ENCODE results near the gene IFIT1. TPM values are rescaled to one million over a fixed set of nuclear protein-coding genes. Genes with fewer than 3 reads are reported as not detected.

Gene IFIT1
- total and polyA plus RNA-seq, 2 experiments from 2014 or later: 1.5 to 3.9 TPM

DNA sequence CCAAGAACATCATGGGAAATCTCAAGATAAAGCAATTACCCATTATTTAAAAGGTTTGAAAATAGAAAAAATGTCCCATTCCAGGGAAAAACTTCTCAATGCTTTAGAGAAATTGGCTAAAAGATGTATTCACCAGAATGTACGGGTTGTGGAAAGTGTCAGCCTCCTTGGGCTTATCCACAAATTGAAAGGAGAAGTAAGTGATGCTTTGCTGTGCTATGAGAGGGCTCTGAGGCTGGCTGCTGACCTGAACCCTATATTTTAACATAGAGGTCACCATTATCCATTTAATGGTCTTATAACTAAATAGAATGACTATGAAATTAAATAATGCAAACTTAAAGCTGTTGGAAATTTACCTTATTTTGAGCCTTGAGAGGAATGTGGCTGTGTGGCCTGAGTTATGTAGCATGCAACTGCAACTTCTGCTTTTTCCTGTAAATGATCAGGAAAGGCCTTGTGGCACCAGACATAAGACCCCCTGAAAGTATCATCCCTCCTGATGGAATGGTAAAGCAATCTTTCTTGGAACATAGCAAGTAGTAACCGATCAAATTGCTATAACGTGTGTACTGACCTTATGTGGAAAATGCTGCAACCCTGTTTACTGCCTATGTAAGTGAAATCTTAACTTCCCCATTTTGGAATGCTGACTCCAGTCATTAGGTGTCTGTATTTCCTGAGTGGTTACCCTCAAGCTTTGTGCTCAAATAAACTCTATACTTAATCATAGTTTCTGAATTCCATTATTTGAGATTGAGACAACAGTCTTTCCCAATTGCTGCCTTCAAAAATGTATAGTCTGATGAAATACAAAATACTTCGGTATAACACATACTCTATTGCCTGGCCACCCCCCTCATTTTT lies 7.7 kb upstream of the IFIT1 start:
- Histone ChIP-seq H3K4me1 (ENCODE audit: insufficient read depth) (peaks cover 3% of the 10 kb centered on the region; the same call in 1 of the 2 replicates), H3K4me2 (no peak overlapping the region)

More for the DNA sequence above, 7.7 kb upstream of the IFIT1 start:
- Mint-ChIP-seq H3K9me3 (no peaks in the 10 kb centered on the region), H3K27me3 (ENCODE audit: insufficient read depth, low read depth, poor library complexity) (no peaks in the 10 kb centered on the region), H3K4me3 (no peak overlapping the region), H3K27ac (no peak overlapping the region), H3K36me3 (ENCODE audit: low read depth) (no peaks in the 10 kb centered on the region), H3K4me1 (peaks cover 4% of the 10 kb centered on the region; the same call in 2 of the 3 replicates)
- Histone ChIP-seq H3F3A (replicated peaks; ENCODE audit: low read depth) (no peaks in the 10 kb centered on the region), H2AFZ (no peak overlapping the region; the same call in 1 of the 2 replicates), H3K4me3 (no peak overlapping the region), H4K20me1 (replicated peaks; ENCODE audit: insufficient read depth) (no peaks in the 10 kb centered on the region), H3K27ac (ENCODE audit: low read depth) (no peak overlapping the region), H3K79me2 (replicated peaks; ENCODE audit: insufficient read depth) (no peaks in the 10 kb centered on the region), H3K9me2 (ENCODE audit: insufficient read depth) (no peaks in the 10 kb centered on the region), H3K27me3 (ENCODE audit: insufficient read depth) (no peaks in the 10 kb centered on the region), H3K36me3 (ENCODE audit: insufficient read depth) (no peaks in the 10 kb centered on the region)
- ATAC-seq: no peak
- TF ChIP-seq CREB1 (CRISPR knock-in tag; IDR thresholded peaks at IDR 0.05; ENCODE audit: low read depth) (no peak), EZH2 (IDR thresholded peaks at IDR 0.05; ENCODE audit: low read depth, unreplicated experiment) (no peak)
- TF ChIP-seq, protein P1, sequence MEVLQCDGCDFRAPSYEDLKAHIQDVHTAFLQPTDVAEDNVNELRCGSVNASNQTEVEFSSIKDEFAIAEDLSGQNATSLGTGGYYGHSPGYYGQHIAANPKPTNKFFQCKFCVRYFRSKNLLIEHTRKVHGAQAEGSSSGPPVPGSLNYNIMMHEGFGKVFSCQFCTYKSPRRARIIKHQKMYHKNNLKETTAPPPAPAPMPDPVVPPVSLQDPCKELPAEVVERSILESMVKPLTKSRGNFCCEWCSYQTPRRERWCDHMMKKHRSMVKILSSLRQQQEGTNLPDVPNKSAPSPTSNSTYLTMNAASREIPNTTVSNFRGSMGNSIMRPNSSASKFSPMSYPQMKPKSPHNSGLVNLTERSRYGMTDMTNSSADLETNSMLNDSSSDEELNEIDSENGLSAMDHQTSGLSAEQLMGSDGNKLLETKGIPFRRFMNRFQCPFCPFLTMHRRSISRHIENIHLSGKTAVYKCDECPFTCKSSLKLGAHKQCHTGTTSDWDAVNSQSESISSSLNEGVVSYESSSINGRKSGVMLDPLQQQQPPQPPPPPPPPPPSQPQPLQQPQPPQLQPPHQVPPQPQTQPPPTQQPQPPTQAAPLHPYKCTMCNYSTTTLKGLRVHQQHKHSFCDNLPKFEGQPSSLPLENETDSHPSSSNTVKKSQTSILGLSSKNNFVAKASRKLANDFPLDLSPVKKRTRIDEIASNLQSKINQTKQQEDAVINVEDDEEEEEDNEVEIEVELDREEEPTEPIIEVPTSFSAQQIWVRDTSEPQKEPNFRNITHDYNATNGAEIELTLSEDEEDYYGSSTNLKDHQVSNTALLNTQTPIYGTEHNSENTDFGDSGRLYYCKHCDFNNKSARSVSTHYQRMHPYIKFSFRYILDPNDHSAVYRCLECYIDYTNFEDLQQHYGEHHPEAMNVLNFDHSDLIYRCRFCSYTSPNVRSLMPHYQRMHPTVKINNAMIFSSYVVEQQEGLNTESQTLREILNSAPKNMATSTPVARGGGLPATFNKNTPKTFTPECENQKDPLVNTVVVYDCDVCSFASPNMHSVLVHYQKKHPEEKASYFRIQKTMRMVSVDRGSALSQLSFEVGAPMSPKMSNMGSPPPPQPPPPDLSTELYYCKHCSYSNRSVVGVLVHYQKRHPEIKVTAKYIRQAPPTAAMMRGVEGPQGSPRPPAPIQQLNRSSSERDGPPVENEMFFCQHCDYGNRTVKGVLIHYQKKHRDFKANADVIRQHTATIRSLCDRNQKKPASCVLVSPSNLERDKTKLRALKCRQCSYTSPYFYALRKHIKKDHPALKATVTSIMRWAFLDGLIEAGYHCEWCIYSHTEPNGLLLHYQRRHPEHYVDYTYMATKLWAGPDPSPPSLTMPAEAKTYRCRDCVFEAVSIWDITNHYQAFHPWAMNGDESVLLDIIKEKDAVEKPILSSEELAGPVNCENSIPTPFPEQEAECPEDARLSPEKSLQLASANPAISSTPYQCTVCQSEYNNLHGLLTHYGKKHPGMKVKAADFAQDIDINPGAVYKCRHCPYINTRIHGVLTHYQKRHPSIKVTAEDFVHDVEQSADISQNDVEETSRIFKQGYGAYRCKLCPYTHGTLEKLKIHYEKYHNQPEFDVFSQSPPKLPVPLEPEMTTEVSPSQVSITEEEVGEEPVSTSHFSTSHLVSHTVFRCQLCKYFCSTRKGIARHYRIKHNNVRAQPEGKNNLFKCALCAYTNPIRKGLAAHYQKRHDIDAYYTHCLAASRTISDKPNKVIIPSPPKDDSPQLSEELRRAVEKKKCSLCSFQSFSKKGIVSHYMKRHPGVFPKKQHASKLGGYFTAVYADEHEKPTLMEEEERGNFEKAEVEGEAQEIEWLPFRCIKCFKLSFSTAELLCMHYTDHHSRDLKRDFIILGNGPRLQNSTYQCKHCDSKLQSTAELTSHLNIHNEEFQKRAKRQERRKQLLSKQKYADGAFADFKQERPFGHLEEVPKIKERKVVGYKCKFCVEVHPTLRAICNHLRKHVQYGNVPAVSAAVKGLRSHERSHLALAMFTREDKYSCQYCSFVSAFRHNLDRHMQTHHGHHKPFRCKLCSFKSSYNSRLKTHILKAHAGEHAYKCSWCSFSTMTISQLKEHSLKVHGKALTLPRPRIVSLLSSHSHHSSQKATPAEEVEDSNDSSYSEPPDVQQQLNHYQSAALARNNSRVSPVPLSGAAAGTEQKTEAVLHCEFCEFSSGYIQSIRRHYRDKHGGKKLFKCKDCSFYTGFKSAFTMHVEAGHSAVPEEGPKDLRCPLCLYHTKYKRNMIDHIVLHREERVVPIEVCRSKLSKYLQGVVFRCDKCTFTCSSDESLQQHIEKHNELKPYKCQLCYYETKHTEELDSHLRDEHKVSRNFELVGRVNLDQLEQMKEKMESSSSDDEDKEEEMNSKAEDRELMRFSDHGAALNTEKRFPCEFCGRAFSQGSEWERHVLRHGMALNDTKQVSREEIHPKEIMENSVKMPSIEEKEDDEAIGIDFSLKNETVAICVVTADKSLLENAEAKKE (CRISPR knock-in tag; IDR thresholded peaks at IDR 0.05): no peak
- no peak for DNase-seq (ENCODE audit: low spot score)
